Measurements from ENCODE around the gene KNOP1.

Gene KNOP1

DNA sequence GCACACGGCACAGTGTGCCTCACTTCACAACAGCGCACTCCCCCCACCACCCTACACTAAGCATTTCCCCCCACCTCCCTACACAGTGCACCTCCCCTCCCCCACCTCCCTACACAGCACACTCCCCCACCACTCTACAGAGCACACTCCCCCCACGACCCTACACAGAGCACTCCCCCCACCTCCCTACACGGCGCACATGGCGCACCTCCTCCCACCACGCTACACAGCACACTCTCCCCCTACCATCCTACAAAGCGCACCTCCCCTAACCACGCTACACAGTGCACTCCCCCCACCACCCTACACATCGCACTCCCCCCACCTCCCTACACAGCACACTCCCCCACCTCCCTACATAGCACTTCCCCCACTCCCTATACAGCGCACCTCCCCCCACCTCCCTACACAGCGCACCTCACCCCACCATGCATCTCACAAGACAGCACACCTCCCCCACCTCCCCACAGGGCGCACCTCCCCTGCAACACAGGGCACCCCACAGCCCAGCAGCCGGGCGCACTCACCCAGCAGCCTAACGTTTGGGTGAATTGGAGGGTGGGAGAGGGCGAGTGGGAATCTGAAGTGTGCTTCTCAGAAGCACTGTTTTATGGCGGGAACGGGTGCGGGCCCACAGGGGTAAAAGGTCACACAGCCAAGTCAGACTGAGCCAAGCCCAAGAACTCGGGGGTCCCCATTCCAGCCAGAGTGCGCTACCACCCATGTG lies 10.3 kb downstream of the KNOP1 start:
- no peak for DNase-seq (ENCODE audit: low read depth, low spot score)

DNA sequence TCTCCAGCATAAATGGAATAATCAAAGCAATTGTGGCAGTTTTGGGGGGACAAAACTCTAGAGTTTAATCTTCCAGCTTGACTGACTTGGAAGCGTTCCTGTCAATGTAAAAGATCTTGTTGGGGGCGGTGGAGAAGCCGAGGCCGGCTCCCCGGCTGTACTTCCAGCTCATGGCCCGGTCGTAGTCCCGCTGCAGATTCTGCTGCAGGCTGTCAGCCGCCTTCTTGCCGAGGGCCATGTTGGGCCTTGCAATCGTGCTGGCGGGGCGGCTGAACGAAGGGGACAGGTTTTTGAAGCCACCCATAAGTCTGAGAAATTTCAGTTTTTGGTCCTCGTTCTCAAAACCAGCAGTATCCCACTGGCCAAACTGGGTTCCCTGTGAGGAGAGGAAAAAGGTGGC lies 11.2 kb downstream of the KNOP1 start:
- DNase-seq (ENCODE audit: low read depth, low spot score): no peak

DNA sequence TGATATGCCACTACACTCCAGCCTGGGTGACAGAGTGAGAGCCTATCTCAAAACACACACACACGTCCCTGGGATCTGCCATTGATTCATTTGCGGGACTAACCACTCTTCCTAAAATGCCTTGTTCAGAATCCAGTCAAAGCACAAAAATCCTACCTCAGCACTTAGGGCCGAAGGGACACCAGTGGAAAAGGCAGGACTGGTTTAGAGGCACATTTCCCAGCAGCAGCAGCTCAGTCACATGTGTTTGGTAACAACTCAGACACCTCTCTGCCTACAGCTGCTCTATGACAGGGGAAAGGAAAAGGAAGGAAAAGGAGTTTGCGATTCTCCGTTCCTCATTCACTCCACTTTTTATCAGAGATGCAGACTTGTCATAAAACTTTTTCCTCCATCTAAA lies 12.2 kb downstream of the KNOP1 start:
- no peak for DNase-seq (ENCODE audit: low read depth, low spot score)

GRCh38 chr16:19705146-19705501 lies 12.9 kb downstream of the KNOP1 start:
- no peak for DNase-seq (ENCODE audit: low read depth, low spot score)

DNA sequence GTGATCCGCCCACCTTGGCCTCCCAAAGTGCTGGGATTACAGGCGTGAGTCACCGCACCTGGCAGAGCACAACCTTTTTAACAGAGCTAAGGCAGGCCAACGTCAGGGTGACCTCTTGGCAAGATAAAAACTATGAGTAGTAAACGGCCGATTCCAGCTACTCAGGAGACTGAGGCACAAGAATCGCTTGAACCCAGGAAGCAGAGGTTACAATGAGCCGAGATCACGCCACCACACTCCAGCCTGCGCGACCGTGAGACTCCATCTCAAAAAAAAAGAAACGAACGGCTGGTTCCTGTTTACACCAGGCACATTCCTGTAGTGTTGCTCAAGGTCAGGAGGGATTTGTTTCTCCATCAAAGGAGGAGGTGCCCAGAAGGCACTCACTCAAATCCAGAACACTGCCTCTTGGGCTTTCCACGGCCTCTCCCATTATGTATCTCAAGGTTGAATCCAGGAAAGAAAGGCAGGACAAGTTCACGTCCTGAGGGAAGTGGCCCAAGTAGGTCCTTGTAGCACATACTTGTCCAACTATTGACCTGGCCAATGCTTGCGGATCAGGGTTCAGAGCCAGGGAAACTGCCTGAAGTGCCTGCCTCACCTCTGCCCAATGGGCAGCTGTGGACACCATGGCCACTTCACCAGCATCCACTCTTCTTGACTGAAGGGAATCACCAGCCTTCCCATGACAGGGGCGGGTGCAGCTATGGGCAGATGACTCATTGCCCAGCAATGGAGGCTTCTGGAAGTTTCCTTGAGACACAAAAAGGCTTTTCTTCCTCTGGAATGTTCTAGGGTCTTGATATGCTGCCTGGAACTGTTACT lies 13.5 kb downstream of the KNOP1 start:
- DNase-seq (ENCODE audit: low read depth, low spot score): no peak

DNA sequence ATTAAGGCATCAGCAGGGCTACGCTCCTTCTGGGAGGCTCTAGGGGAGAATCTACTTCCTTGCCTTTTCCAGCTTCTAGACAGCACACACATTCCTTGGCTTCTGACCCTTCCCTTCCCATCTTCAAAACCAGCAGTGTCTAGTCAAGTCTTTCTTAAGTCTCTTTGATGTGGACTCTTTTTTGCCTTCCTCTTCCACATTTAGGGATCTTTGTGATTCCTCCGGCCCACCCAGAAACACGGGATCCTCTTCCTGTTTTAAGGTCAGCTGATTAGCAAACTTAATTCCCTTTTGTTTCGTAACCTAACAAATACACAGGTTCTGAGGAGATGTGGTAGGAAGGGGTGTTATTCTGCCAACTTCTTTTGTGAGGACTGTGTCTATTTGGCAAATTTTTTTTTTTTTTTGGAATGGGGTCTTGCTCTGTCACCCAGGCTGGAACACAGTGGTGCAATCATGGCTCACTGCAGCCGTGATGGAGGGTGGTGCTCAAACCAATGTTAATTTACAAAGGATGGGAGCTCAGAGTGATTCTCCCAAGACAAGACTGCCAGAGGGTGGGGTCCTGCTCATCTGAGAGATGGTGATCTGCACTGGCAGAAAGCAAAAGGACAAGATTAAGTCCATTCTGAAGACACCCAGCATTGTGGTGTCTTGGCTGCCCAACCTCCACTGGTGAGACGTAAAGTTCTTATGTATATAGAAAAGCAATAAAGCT lies 14.7 kb downstream of the KNOP1 start:
- no peak for DNase-seq (ENCODE audit: low read depth, low spot score)

GRCh38 chr16:19701091-19701490 lies 16.9 kb downstream of the KNOP1 start:
- DNase-seq (ENCODE audit: low read depth, low spot score): no peak

- DNase-seq (ENCODE audit: low read depth, low spot score): no peak
These were observed 17.7 kb downstream of the KNOP1 start for GRCh38 chr16:19700319-19700781.

GRCh38 chr16:19699472-19699871 lies 18.6 kb downstream of the KNOP1 start:
- DNase-seq (ENCODE audit: low read depth, low spot score): no peak

- no peak for DNase-seq (ENCODE audit: low read depth, low spot score)
These were observed 19.3 kb downstream of the KNOP1 start for GRCh38 chr16:19698480-19699465.

GRCh38 chr16:19697756-19698318 lies 20.2 kb downstream of the KNOP1 start:
- DNase-seq (ENCODE audit: low read depth, low spot score): no peak

GRCh38 chr16:19696961-19697360 lies 21.1 kb downstream of the KNOP1 start:
- no peak for DNase-seq (ENCODE audit: low read depth, low spot score)

DNA sequence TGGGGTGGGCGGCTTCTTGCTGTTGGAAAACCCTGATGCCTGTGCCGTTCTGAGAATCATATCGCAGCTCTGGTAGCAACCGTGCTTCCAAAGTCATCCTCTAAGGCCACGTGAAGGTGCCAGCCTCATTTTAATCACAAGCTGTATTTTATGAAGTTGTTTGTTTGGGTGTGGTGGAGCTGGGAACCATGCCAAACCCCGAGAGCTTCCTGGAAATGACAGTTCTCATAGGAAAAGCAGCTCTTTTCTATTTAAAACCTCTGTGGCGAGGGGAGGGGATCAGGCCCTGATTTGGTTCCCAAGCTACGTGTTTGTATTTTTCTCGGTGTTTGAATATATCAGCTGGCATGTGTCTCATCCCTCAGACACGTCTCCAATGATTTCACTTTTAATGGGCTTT lies 21.7 kb downstream of the KNOP1 start:
- peak; percentile 65 for DNase-seq (ENCODE audit: low read depth, low spot score)

- no peak for DNase-seq (ENCODE audit: low read depth, low spot score)
These were observed 23.0 kb downstream of the KNOP1 start for GRCh38 chr16:19694989-19695388.

GRCh38 chr16:19691161-19691711 lies 26.8 kb downstream of the KNOP1 start:
- DNase-seq (ENCODE audit: low read depth, low spot score): no peak

DNA sequence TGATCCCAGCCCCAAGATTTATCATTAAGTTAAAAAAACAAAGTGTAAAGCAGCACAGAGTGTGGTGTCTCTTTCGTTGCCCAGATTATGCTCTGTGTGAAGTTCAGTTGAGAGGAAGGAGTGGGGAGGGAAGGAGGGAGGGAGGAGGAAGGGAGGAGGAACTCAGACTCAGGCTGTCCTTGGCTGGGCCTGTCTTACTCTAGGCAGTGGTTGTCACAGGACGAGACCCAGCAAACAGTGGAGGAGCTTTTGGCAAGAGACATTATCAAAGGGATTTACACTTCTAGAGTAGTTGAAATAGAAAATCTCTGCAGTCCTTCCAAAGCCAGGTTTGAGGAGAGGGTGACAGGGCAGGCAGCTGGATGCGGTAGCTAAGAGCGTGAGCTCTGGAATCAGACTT lies 27.8 kb downstream of the KNOP1 start:
- no peak for DNase-seq (ENCODE audit: low read depth, low spot score)

GRCh38 chr16:19689342-19689741 lies 28.7 kb downstream of the KNOP1 start:
- no peak for DNase-seq (ENCODE audit: low read depth, low spot score)

DNA sequence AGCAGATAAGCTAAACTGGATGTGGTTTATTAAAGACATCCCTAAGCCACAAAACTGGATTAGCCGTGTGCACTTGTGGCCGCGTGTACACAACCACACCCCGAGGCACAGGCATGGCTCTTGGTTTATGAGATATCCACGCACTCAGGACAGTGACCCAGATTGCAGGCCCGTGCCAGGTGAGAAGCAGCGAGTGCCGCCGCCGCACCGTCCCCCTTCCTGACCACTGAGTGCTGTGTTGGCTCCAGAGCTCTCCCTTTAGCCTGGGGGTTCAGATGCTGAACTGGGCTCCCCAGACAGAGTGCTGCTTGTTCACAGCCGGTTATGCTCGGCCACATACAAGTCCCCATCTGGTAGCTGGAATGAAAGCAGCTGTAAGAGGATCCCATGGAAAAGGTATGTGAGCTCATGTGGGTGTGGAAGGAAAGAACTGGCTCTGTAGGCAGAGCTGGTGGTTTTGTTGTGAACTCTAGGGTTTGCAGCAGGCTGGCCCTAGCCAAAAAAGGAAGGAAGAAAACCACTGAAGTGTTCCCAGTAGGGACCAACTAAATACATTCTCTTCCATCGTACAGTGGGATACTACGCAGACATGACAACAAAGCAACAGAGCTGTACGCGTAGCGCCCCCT lies 29.5 kb downstream of the KNOP1 start:
- no peak for DNase-seq (ENCODE audit: low read depth, low spot score)

- DNase-seq (ENCODE audit: low read depth, low spot score): no peak
These were observed 30.7 kb downstream of the KNOP1 start for GRCh38 chr16:19687279-19687678.

- no peak for DNase-seq (ENCODE audit: low read depth, low spot score)
These were observed 32.9 kb downstream of the KNOP1 start for GRCh38 chr16:19685176-19685575.
